SH-SY5Y (cell line): ENCODE data around the gene TFAP2A.

Source experiments
- GATA2 ChIP-seq: IDR thresholded peaks from 2 replicates; pipeline ENCODE4 v1.6.1; 2011; ENCODE audit warnings: mild to moderate bottlenecking, low read depth, low read length
- GATA3 ChIP-seq: IDR thresholded peaks from 2 replicates; pipeline ENCODE4 v1.6.1; 2011; ENCODE audit warnings: low read depth, mild to moderate bottlenecking, low read length, moderate library complexity

TFAP2A gene

DNA sequence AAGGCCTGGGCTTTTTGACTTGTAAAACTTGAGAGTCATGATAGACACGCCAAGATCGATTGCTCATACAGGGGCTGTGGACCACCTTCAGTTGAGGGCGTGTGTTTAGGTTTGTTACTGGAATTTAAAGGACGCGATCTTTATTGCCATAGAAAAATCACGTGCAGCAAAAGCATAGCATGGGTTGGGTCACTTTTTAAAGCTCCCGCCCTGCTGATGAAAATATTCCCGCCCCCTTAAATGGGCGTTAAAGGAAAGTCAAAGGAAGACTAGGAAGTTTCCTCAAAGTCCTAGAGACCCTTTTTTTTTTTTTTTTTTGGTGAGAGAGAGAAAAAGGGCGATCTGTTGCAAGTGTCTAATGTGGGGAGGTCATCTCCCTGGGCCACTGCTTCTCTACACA lies 23.1 kb downstream of the TFAP2A start:
- TF ChIP-seq GATA2 = no peak
- TF ChIP-seq GATA3 = no peak

DNA sequence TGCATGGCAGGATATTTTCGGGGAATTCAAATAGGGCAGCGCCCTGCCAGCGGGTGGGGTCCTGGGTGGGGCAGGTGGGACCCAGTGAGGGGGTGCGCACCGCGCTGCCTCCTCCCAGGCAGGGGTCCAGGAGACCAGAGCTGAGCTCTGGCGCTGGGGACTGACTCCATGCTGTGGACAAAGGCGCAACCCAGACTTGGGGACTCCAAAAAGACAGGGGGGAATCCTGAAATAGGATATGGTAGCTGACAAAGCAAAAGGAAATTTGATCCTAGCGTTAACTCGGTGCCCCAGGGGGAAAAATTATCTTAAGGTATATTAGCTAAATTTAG lies 23.6 kb downstream of the TFAP2A start:
- TF ChIP-seq GATA2 (no peak), GATA3 (no peak)

DNA sequence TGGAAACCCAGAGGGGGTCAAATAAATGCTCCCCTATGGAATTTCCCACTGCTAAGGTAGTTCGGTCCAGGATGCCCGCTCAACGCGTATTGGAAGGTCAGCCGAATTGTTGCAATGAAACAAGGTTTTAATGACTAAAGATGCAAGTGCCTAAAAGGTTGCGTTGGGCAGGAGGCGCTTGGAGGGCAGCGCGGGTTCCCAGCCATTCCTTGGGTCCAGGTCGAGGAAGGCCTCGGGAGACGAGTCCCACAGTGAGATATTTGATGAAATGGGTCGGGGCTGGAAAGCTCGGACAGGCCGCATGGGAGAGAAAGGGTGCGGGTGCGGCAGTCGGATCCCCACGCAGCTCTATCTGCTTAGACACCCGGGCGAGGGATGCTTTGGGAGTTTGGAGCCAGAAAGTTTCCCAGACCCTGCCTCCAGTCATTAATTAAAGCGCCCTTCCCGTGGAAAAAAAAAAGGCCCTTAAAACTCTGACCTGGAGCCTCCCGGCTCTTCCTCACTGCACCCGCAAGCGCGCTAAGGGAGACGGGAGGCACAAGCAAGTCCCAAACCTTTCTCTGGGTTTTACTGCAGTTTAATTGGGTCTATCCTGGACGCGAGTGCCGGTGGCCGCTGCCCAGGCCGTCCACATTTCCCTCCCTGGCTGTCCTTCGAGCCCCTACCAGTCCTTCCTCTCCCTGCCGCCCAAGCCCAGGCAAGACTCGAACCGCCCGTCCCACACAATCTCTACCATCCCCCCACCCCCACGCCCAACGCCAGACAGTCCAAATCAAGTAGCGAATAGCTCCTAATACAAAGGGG lies 24.2 kb downstream of the TFAP2A start:
- TF ChIP-seq GATA3 = no peak
- no peak for TF ChIP-seq GATA2

DNA sequence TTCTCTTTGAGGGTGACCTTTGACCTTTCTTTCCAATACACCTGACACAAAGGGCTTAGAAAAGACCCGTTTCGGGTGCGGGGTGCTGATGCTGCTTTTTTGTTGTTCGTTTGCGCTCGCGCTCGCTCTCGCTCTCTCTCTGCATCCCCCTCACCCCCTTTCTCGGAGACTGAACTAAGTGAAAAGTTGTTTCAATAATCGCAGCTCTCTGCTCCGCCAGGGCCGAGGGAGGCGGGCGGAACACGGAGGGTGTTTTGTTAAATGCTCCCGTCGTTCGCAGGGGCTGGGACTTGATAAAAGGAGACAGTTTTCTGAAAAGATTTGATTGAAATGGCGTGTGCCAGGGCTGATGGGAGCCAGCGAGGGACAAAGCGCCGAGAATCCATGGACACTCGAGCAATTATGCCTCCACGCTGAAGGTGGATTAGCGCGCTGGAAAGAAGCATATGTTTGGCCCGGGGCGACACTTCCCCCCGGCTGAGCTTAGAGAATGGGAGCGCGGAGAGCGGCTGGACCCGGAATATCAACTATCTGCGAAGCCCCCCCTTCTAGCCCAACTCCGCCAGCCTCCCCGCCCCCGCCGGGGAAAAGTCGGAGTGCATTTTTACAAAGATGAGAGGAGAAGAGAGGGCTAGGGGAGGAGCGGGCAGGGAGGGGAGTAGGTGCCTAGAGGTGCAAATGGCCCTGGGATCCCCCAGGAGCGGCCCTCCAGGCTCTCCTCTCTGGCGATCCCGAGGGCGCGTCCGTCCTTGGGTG lies 25.0 kb downstream of the TFAP2A start:
- TF ChIP-seq GATA3 (no peak), GATA2 (no peak)

DNA sequence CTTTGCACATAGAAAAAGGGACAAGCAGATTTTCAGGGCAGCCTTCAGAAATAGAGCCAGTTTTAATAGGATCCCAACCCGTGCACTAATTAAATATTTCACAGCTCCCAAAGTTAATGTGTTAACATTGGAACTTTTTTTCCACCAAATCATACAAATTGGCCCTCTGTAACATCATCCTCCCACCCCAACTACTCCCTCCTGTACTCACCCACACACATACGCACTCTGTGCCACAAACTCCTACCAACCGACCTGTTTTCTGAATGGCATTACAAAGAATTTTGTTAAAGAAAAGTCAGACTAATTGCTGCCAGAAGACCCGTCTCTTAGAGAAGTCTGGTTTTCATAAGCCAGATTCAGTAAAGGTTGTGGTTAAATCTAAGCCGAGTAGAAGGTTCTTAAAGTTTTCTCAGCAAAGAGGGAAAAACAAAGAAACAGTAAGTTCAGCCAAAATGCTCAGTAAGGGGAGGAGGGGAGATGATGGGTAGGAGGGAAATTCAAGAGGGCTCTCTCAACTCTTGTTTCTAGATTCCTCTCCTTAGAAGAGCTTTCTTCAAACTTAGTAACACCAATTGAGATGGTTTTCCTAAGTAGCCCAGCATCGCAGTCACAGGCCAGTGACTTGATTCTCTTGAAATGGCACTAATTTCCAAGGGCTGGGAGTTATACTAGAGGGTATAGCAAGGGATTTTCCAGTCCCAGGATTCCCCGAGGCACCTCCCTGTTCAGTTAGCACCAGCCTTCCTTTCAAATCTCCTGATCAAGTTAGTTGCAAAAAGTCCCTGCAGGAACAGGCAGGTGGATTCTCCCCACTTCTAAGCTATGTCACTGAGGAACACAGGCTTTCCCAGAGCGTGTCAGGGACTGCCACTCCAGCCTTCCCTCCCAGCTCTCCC lies 27.9 kb downstream of the TFAP2A start:
- no peak for TF ChIP-seq GATA2
- TF ChIP-seq GATA3 = no peak

DNA sequence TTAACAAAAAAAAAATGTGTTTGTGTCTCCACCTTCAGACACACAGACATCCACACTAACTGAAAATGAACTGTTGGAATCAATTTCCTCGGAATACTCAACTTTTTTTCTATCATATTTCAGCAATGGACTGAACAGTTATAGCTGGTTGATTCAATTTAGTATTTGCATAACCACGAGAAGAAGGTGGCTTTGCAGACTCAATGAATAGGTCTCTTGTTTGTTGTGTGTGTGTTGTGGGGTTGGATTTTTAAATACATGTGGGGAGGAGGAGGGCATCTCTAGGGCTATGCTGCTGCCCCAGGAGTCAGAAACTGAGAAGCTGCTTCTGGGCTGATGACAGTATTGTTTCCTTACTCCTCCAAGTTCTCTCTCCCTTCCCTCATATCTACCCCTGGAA lies 28.7 kb downstream of the TFAP2A start:
- TF ChIP-seq GATA2 = no peak
- TF ChIP-seq GATA3 = no peak

DNA sequence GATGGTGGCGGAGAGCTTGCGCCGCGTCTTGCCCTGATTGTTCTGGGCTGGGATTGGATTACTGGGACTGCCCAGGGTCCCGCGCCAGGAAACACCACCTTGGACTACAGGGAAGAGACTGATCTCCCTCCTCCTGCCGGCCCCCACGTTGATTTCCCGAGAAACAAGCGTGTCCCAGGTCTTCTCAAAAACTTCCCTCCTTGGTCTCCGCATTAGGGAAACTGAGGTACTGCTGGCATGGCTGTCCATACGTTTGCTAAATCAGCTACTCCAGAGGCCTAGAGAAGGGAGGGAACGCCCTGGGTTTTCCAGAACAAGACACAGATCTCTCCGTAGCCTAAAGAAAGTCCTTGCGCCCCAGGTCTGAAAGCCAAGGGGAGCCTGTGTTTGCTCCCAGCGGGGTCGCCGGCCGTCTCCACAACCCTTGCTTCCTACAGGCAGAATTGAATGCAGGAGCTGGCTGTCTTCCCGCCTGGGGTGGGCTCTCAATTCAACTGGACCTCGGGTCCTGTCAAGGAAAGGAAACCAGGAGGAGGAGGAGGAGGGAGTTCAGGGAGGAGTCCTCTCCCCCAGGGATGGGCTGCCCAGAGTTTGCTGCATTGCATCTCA lies 29.2 kb downstream of the TFAP2A start:
- TF ChIP-seq GATA2 = no peak
- TF ChIP-seq GATA3 = no peak

DNA sequence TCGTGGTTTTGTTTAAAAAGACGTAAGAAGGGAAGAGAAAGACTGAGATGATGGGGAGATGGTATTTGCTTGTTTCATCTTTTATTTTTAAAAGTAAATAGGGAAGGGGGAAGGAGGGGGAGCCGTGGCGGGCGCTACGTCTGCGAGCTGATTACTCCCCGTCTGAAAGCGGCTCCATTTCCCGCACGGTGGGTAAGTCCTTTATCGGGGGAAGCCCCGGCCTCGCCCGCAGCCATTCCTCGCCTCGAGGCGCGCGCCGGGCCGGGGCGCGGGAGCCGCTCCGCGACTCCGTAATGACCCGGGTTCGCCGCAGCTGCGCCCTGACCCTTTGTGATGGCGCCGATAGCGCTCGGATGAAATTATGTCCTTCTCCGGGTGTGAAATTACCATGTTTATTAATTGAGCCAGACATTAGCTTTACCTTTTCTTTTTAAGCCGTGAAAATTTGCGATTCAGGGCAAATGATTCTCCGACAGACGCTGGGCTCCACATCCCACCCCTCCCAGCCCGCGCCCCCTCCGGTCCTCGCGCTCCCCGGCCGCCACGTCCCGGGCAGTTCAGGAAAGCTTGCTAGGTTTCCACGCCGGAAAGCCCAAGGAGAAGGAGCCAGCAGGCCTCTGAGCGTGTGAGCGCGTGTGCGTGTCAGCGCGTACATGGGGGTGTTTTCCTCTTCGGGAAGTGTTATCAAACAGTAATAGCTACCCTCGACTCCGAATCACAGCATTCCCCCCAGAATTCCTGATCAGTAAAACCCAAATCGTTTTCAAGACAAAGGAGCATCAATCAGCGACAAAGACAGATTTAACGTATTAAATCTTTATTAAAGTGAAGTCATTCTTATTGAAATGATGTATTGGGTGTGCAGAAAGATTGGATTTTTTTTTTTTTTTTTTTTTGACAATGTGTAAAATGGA lies 30.0 kb downstream of the TFAP2A start:
- no peak for TF ChIP-seq GATA3
- TF ChIP-seq GATA2 = no peak

DNA sequence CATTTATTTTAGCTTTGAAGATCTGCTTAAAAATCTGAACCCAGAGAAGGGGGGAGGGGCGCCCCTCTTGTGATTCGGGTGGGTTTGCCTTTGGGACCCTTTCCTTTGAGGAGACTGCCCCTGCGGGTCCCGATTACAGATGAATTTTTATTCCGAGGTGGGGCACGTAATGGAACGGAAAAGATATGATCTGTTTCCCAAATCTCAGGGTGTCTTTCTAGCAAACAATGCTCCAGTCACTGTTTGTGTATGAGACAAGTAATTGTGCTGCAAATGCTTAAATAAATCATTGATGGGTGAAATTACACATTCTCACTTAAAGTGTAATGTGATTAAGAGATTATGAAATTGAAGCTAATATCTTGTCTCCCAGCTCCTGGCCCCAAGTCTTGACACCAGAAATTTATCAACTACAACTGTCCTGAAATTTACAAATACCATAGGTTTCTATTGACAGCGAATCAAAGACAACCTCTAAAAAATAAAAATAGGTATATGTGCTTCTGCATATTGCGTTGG lies 30.7 kb downstream of the TFAP2A start:
- TF ChIP-seq GATA2 = no peak
- TF ChIP-seq GATA3 = no peak

DNA sequence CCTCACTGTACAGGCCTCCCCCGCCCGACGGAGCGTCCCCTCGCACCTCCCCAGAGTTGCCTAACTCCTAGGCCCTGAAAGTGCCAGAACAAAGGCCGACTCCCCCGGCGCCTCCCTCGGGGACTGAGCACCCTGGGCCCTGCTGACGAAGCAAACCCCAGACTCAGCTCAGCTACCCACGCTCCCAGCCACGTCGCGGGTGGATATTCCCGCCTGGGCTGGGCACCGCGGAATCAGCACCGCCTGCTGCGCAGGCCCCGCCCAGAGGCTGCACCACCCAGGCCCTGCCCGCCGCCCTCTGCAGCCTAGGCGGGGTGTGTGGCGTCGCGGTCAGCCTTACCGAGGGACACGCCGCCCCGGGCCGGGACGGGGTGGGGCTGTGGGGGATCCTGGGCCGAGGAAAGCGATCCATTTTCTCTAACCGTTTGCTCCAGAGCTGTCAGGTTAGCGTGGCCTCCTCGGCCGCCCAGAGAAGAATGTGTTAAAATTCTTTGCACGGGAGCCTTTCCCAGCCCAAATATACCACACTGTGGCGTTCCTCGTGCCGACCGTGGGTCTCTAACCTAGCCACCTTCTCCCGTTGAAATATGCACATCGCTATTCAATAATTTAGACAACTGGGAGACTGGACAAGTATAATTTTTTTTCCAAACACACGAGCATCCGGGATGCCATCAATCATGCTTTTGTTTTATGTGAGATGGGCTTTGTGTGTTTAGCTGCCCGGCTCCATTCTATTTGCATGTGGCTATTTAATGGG lies 31.4 kb downstream of the TFAP2A start:
- TF ChIP-seq GATA3 (no peak), GATA2 (no peak)

DNA sequence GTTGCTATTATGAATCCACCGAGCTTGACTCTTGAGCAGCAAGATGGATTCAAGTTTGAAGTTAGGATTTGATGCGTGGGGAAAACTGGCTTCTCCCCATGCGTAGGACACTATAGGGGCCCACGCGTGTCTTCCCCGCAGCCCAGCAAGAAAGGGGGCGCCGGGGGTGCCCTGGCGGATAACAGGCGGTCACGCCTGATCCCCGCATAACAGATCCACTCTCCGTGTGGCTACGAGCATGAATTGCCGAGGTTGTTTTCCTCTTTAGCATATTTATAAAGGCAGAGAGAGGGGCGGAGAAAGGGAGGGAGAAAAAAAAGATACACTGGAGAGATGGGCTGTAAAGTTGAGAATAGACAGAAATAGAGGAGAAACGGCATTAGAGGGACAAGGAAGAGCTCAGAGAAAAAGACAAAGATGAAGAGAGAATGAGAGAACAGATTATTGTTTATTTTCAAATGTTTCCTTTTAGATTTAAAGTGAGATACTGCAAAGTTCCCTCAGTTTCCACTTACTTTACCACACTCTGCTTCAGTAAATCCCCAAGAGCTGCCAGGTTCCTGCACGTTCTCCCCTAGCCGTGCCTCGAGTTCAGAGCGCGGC lies 32.0 kb downstream of the TFAP2A start:
- TF ChIP-seq GATA3 = no peak
- no peak for TF ChIP-seq GATA2

DNA sequence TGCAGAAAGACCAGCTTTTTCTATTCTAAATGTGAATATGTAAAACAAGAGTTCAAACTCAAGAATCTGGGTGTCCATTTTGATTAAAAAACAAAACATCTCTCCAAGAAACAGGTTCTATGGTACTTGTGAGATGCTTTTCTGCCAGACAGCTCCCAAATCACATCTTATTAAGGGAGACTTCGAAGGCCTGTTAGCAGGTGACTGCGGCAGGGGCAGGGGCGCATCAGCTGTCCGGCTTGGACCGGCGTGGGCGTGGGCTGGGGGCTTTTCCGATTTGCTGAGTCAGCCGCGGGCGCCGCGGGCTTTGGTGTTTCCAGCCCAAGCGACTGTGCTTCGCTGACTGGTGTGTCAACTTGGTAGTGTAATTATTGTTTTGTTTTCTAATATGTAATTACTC lies 32.6 kb downstream of the TFAP2A start:
- no peak for TF ChIP-seq GATA3
- no peak for TF ChIP-seq GATA2
